ENCODE data around the gene RHBDF1. TPM values are rescaled to one million over a fixed set of nuclear protein-coding genes. Genes with fewer than 3 reads are reported as not detected.
"Not testable (repeated sequence)": the region's sequence is repeated elsewhere in the genome, so short reads cannot be mapped to it uniquely, and the experiment has no call there.

The RHBDF1 gene
- total RNA-seq, 1 experiment from 2014 or later = 42.5 TPM

DNA sequence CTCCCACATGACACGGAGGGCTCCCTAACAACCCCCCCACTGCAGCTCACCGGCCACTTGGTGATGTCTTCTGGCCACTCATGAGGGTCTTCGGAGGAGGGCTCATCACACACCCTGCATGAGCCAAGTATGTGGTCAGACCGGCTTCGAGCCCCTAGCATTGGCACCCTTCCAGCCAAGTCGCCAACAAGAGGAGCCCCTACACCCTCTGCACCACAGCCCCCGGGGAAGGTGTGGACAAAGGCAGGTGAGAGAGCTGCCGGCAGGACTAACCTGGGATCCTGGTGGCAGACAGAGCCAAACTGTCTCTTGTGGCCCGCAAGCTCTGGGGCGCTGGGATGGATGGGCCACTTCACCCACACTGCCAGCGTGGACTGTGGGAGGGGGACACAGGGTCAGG, 12.3 kb downstream of the RHBDF1 start:
- peaks cover 30% of the 10 kb centered on the region for H3K36me3 ChIP-seq (replicated peaks; ENCODE audit: control insufficient read depth, insufficient read depth, low read length)
- H3K4me3 ChIP-seq (ENCODE audit: insufficient read depth, low read depth, low read length) = no peak overlapping the region
- no peak for DNase-seq
- H3K27me3 ChIP-seq (ENCODE audit: control insufficient read depth, insufficient read depth, low read length) = no peaks in the 10 kb centered on the region

DNA sequence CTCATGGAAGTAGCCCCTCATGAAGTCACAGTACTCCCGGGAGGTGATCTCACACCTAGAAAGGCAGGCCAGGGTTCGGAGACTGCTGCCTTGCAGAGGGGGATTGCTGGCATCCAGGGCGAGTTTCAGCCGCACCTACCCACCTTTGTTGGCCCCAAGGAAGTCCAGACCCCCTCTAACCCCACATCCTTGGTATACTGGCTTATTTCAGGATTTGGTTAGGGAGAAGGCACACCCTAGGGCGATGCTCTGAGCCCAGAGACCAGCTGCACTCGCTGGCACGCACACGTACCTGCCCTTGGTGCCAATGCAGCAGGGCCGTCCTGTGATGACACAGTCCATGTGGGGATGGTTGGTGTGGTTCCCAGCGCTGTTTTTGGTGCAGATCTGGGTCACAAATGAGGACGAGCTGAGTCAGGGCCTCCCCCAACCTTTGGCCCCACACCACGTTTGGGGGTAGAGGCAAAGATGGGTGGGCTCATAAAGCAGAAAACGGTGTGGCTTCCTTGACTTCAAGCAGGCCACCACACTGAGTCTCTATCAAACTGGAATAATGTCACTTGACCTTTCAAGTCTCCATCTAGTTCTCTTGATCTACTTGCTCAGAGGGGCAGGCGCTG, 12.9 kb downstream of the RHBDF1 start:
- H3K36me3 ChIP-seq (replicated peaks; ENCODE audit: control insufficient read depth, insufficient read depth, low read length) = peaks cover 30% of the 10 kb centered on the region
- no peaks in the 10 kb centered on the region for H3K27me3 ChIP-seq (ENCODE audit: control insufficient read depth, insufficient read depth, low read length)

DNA sequence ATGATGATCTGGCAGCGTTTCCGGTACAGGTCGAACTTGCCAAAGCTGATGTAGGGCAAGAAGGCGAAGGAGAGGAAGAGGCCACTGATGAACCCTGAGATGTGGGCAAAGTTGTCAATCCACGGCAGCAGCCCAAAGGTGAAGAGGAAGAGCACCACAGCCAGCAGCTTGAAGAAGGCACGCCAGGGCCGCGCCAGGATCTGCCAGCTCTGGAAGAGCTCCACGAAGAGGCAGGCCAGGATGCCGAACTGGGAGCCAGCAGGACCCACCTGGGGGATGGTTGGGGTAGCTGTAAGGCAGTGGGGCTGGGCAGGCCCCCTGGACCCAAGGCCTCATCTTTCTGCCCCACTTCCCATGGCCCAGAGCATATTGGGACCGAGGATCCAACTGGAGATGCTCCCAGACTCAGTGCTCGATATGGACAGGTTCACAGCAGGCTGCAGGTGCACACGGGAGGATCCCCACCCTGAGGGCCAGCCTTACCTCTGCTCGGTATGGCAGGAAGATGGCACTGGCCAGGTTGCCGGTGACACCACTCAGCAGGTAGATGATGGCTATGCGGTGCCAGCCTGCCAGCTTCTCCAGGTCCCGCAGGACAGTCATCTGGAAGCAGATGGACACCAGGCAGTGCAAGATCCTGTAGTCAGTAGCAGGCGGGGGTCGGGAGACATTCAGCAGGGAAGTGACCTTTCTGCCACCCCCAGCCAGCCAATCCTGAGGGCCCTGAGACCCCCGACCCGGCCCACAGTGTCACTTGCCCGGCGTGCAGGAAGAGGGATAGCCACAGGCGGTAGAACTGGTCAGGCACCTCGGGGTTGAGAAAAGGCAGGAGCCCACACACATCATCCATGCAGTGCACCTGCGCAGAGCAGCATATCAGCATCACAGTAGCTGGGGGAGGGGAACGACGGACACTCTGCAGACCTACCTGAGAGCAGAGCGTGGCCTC, 13.7 kb downstream of the RHBDF1 start:
- Histone ChIP-seq H3K27me3 (ENCODE audit: control insufficient read depth, insufficient read depth, low read length) (no peaks in the 10 kb centered on the region), H3K4me3 (ENCODE audit: insufficient read depth, low read depth, low read length) (no peak overlapping the region), H3K36me3 (replicated peaks; ENCODE audit: control insufficient read depth, insufficient read depth, low read length) (peaks cover 28% of the 10 kb centered on the region)
- DNase-seq = no peak

More for the DNA sequence above, 12.9 kb downstream of the RHBDF1 start:
- H3K4me3 ChIP-seq (ENCODE audit: insufficient read depth, low read depth, low read length) = no peak overlapping the region
- no peak for DNase-seq

DNA sequence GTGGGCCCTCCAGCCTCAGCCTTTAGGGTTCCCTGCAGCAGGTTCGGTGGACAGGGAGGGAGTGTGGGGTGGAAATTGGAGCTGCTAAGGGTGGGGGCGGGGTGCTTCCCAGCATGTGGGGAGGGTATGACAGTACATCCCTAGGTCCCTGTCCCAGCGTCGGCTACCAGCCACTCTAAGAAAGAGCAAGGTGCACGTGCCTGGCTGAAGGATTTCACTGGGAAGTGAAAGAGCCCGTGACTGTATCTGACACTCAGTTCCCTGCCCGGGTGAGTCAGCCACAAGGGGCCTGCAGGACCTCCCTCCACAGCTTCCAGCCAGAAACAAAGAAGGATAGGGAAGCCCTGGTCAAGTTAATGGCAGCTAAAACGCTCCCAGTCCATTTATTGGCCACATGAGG, 14.7 kb downstream of the RHBDF1 start:
- H3K27me3 ChIP-seq (ENCODE audit: control insufficient read depth, insufficient read depth, low read length) = no peaks in the 10 kb centered on the region
- no peak for DNase-seq
- no peak overlapping the region for H3K4me3 ChIP-seq (ENCODE audit: insufficient read depth, low read depth, low read length)
- peaks cover 25% of the 10 kb centered on the region for H3K36me3 ChIP-seq (replicated peaks; ENCODE audit: control insufficient read depth, insufficient read depth, low read length)

DNA sequence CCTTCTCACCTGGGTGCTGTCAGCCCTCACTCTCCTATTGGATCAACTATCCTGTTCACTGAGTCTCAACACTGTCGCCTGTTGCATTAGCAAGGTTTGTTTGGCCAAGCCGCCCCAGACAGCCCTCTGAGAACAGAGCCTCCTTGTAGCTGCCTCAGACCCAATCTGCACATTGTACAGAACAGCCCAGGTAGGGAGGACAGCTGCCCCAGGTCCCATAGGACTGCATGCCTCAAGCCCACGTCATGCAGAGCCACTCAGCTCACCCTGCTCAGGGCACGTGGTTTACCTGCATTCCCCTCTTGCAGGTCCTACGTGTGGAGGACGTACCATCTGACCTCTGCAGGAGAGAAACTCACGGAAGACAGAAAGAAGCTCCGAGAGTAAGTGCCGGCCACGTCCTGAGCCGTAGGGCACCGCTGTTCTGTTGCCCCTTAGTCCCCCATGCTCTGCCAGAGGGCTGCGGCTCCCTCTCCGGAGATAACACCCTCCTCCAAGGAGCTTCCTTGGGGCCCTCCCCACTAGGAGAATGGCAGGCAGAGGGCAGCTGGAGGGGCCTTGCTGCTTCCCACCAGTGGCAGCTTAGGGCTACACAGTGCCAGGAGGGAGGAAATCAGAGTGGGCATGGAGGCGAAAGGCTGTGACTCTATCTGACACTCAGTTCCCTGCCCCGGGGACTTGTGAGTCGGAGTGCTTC, 16.1 kb downstream of the RHBDF1 start:
- DNase-seq = no peak

DNA sequence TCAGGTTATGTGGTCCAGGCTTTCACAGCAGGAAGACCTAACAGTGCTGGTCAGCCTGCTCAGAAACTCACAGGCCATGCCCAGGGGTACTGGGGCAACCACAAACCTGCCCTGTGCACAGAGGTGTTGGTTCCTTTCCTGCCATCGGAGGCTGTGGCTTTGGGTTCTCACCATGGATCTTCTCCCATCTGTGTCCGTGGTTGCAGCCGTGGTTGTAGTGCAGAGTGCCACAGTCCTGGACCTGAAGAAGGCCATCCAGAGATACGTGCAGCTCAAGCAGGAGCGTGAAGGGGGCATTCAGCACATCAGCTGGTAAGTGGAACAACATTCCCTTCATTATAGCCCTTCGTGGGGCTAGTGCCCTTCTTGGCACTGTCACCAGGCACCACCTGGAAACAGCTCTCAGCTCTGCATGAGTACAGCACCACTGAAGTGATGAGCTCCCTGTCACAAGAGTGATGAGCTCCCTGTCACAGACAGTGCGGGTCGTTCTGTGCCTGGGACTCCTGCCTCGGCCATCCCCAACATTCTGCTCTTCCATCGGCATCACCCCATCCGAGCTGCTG, 16.8 kb downstream of the RHBDF1 start:
- no peak for DNase-seq
- Histone ChIP-seq H3K4me3 (ENCODE audit: insufficient read depth, low read depth, low read length) (no peak overlapping the region), H3K27me3 (ENCODE audit: control insufficient read depth, insufficient read depth, low read length) (no peaks in the 10 kb centered on the region), H3K36me3 (replicated peaks; ENCODE audit: control insufficient read depth, insufficient read depth, low read length) (peaks cover 28% of the 10 kb centered on the region)

More for the DNA sequence above, 16.1 kb downstream of the RHBDF1 start:
- peaks cover 25% of the 10 kb centered on the region for H3K36me3 ChIP-seq (replicated peaks; ENCODE audit: control insufficient read depth, insufficient read depth, low read length)
- no peak overlapping the region for H3K4me3 ChIP-seq (ENCODE audit: insufficient read depth, low read depth, low read length)
- no peaks in the 10 kb centered on the region for H3K27me3 ChIP-seq (ENCODE audit: control insufficient read depth, insufficient read depth, low read length)

DNA sequence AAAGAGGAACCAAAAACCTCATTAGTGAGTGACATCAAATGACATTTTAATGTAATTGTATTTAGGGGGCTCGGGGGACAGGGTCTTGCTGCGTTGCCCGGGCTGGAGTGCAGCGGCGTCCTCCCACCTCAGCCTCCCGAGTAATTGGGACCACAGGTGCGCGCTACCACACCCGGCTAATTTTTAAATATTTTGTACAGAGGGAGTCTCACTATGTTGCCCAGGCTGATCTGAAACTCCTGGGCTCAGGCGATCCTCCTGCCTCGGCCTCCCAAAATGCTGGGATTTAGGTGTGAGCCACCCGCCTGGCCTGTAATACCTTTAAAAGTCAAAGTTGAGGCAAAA, 18.2 kb downstream of the RHBDF1 start:
- H3K36me3 ChIP-seq (replicated peaks; ENCODE audit: control insufficient read depth, insufficient read depth, low read length) = peaks cover 26% of the 10 kb centered on the region
- H3K27me3 ChIP-seq (ENCODE audit: control insufficient read depth, insufficient read depth, low read length) = no peaks in the 10 kb centered on the region
- H3K4me3 ChIP-seq (ENCODE audit: insufficient read depth, low read depth, low read length) = peak overlapping the region; percentile 93
- no peak for DNase-seq

DNA sequence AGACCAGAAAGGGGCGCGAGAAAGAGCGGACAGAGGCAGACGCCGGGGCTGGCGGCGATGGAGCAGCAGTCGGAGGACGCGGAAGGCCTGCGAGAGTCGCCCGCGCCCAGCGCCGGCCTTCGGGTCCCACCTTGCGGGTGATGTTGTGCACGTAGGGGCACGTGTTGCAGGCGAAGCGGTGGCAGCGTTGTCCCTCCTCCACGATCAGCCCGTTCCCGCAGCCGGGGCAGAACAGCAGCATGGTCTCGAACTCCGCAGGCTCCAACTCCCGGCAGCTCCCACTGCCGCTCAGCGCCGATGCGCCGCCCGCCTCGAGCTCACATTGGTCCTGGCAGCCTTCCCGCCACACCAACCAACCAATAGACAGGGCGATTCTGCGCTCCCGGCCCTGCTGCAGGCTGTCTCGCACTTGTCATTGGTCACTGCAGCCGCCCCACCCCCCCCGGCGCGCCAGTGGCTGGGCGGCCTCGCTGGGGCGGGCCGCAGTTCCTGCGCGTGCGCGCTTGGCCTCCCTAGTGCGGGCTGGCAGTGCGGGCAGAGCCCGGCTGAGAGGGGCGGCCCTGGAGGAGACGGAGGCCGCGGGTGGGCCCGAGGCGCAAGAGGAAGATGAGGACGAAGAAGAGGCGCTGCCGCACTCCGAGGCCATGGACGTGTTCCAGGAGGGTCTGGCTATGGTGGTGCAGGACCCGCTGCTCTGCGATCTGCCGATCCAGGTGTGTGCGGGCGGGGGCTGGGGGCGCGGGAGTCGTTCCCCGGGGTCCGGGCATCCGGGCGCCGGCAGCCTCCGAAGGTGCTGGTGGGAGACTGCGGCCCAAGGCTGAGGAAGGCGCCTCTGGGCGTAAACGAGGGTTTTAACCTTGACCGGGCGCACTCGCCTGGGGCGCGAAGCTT, 18.8 kb downstream of the RHBDF1 start, which contains the start of the genes POLR3K and SNRNP25:
TSS of gene POLR3K (minus strand) at position 263 of the 891 bp plus-strand sequence. CDS start at position 241, 22 bp downstream.
TSS of gene SNRNP25 (plus strand) at position 483 of the 891 bp plus-strand sequence. CDS start at position 672, 189 bp downstream.
- DNase-seq = peak; percentile 100

DNA sequence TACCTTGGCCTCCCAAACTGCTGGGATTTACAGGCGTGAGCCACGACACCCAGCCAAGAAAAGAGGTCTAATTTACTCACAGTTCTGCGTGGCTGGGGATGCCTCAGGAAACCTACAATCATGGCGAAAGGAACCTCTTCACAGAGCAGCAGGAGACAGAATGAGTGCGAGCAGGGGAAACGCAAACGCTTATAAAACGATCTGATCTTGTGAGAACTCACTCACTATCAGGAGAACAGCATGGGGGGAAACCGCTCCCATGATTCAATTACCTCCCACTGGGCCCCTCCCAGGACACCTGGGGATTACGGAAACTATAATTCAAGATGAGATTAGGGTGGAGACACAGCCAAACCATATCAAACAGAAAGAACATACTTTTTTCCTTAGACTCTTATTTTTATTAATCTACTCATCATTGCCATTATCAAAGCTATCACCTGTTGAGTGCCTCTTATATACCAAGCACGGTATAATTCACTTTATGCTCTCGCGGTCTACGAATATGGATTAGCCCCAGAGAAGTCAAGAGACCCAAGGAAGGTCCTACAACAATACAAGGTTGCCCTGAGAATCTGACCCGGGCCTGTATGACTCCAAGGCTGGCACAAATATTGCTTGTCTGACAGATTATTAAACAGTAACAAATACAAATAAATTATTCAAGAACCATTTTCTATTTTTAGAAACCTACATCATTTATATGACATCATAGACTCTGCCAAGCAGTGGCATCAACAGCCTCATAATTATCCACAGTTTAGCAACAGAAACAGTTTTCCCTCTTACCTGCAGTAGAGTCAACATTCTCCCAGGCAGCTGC, 21.5 kb downstream of the RHBDF1 start:
- Histone ChIP-seq H3K27me3 (ENCODE audit: control insufficient read depth, insufficient read depth, low read length) (no peaks in the 10 kb centered on the region), H3K36me3 (replicated peaks; ENCODE audit: control insufficient read depth, insufficient read depth, low read length) (peaks cover 18% of the 10 kb centered on the region), H3K4me3 (ENCODE audit: insufficient read depth, low read depth, low read length) (no peak overlapping the region)
- DNase-seq = no peak

More for the DNA sequence above, 18.8 kb downstream of the RHBDF1 start, which contains the start of the genes POLR3K and SNRNP25:
- H3K36me3 ChIP-seq (replicated peaks; ENCODE audit: control insufficient read depth, insufficient read depth, low read length) = peaks cover 26% of the 10 kb centered on the region
- H3K4me3 ChIP-seq (ENCODE audit: insufficient read depth, low read depth, low read length) = peak within 1 kb of the TSS; percentile 93
- H3K27me3 ChIP-seq (ENCODE audit: control insufficient read depth, insufficient read depth, low read length) = no peaks in the 10 kb centered on the region

DNA sequence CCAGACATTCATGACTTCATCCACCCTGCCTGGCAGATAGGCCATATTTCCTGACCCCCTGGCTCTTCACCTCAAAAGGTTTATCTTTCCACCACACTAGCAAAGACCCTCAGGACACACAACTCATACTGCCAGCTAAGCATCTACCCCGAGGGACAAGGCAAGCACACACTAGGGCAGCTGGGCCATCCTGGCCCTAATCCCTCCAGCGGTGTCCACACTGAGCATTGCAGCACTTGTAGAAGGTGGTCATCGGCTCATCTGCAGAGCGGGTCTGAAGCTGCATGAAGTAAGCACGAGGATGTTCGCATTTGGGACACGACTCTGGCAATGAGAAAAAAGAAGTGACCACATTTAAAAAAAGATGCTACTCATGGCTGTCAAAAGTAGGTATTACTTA, 25.2 kb downstream of the RHBDF1 start:
- H3K4me3 ChIP-seq (ENCODE audit: insufficient read depth, low read depth, low read length) = no peak overlapping the region
- no peak for DNase-seq
- H3K27me3 ChIP-seq (ENCODE audit: control insufficient read depth, insufficient read depth, low read length) = no peaks in the 10 kb centered on the region
- H3K36me3 ChIP-seq (replicated peaks; ENCODE audit: control insufficient read depth, insufficient read depth, low read length) = peaks cover 28% of the 10 kb centered on the region

DNA sequence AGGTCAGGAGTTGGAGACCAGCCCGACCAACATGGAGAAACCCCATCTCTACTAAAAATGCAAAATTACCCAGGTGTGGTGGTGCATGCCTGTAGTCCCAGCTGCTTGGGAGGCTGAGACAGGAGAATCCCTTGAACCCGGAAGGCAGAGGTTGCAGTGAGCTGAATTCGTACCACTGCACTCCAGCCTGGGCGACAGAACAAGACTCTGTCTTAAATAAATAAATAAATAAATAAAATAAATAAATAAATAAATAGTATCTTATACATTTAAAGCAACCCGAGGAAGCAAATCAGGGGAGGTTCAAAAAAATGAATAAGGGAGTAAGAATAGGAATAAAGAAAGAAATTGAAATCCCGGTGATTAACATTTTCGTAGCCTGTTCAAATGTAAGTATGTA, 25.9 kb downstream of the RHBDF1 start:
- not testable (repeated sequence) for DNase-seq; H3K4me3 ChIP-seq (ENCODE audit: insufficient read depth, low read depth, low read length); H3K27me3 ChIP-seq (ENCODE audit: control insufficient read depth, insufficient read depth, low read length)
- peaks cover 33% of the 10 kb centered on the region for H3K36me3 ChIP-seq (replicated peaks; ENCODE audit: control insufficient read depth, insufficient read depth, low read length)

DNA sequence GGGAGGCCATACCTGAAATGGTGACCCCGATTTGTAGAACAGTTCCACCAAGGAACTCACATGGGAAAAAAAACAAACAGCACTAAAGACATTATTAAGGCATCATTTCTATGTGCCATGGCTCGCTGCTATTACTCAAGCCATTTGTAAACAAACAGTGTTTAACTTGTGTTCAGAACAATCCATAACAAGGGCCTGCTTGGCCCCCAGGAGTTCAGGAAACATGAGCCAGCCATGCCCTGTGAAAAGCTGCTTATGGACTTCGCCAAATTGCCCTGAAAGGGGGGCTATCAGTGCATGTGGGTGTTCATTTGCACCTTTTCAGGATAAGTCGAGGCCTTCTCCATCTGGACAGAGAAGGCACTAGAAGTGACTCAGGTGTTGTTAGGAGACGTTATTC, 27.0 kb downstream of the RHBDF1 start:
- no peak overlapping the region for H3K4me3 ChIP-seq (ENCODE audit: insufficient read depth, low read depth, low read length)
- peaks cover 29% of the 10 kb centered on the region for H3K36me3 ChIP-seq (replicated peaks; ENCODE audit: control insufficient read depth, insufficient read depth, low read length)
- DNase-seq = no peak
- no peaks in the 10 kb centered on the region for H3K27me3 ChIP-seq (ENCODE audit: control insufficient read depth, insufficient read depth, low read length)

DNA sequence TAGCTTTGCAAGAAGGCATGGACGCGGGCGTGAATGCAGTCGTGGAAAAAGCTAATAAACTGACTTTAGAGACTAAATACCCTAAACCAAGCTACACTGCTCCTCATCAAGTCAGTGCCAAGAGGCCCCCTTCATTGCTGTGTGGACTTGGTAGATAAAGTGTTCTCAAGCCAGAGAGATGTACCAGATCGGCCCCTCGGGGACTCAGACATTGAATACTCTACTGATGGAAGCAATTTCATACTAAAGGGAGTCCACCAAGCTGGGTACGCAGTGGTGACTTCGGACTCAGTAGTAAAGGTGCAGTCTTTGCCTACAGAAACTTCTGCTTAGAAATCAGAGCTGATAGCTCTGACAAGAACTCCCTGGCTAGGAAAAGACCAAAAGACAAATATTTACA, 27.8 kb downstream of the RHBDF1 start:
- H3K4me3 ChIP-seq (ENCODE audit: insufficient read depth, low read depth, low read length) = no peak overlapping the region
- no peaks in the 10 kb centered on the region for H3K27me3 ChIP-seq (ENCODE audit: control insufficient read depth, insufficient read depth, low read length)
- peaks cover 29% of the 10 kb centered on the region for H3K36me3 ChIP-seq (replicated peaks; ENCODE audit: control insufficient read depth, insufficient read depth, low read length)
- DNase-seq = no peak

All from H7 (cell line).